H54 (cell line): ENCODE data around the gene ATRIP.

Source experiments
- DNase-seq: peaks from one replicate; pipeline ENCODE4 v3.0.0; 2011; ENCODE audit warnings: low spot score, mixed read lengths; ENCODE audit not compliant: insufficient read length
- FAIRE-seq: peaks from 3 replicates; lab custom pipeline; 2011; peaks lifted over from hg19 to GRCh38; lab: Jason Lieb, UNC
- POLR2A ChIP-seq: IDR thresholded peaks from 2 replicates; pipeline ENCODE4 v1.6.1; 2011; ENCODE audit warnings: low read depth, mild to moderate bottlenecking, low read length

The ATRIP gene

DNA sequence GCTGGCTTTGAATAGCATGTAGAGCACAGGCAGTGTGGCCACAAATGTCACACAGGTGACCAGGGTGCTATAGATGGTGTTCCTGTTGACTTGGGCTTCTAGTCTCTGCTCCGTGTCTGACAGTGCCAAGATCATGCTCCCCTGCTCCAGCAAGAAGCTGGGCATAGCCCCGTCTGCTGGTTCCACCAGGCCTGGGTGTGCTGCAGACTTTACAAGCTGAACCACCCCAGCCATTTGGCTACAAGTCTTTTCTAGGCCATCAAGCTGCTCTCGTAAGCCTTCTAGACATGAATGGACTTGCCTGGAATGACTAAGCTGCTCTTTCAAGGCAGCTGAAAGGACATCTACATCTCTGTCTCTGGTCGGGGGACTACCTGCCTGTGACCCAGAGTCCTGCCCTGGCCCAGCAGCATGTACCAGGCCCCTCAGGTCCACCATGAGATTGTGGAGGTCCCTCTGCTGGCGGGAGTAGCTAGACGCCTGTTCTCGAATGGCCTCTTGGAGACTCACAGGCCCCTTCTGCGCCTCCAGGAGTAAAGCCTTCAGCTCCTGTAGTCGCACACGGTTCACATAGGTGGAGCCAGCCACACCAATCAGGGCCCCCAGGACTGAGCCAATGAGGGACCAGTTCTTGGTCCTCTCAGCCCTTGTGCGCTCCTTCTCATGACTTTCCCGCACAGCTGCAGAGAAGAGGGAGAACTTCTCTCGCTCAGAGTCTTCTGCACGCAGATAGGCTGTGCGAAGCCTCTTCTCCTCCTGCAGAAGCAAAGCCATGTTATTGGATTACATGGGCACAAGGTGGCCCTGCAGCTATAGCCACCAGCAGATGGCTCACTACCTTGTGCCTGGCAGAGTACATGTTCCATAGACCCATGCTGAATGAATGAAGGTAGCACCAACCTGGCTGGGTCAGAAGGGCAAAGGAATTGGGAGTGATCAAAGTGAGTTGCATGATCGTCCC is 13.8 kb upstream of the ATRIP start:
- no peak for TF ChIP-seq POLR2A
- FAIRE-seq: no peak
- DNase-seq: no peak

DNA sequence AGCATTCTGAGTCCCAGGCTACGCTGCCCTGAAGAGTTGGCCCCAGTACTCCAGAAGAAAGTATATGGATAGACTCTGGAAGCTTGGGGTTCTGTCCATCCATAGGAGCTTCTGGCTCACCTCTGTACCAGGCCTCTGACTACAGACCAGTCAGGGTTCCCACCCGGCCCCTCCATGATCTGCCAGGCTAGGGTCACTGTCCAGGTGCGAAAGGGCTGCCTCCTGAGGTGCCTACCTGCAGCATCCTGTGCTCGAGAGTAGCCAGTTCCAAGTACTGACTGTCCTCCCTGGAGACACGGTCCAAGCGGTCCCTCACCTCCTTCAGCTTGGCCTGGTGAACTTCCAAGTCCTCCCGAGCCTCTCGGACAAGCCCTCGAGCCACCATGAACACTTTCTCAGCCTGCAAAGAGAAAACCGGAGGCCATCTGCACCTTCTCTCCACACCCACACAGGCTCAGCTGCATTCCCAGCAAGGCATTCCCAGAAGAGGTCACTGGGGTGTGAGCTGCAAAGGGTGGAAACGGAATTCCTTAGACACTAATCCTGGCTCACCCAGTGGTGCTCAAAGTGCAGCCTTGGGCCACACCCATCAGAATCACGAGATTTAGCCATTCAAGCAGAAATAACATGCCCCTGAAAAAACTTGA is 12.9 kb upstream of the ATRIP start:
- DNase-seq (no peak), FAIRE-seq (no peak)

DNA sequence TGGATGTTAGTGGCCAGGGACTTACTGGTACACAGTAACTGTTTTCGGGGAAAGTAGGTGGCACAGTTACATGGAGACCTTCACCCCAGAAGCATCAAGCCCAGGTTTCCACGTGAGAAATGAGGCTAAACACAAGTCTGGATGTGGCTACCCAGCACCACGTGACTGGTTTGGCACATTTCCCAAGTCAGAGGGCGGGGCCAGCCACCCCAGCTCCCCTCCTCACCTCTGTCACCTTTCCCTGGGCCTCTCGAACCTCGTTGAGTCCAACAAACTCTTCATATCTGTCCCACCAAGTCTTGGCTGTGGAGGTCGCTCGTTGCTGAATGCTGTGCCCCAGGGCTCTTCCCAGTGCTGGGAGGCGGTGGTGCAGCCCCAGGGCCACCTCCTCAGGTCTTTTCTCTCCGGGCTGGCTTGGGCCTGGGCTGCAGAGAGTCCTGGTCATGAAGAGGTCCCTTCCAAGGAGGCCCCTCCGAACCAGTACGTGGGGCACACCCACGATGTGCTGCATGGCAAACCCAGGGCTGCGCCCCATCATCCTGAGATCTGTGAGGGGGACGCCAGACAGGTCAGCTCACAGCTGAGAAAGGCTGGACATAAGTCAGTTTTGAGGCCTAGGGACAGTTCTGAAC is 11.8 kb upstream of the ATRIP start:
- TF ChIP-seq POLR2A: no peak
- FAIRE-seq: no peak
- DNase-seq: no peak

More for the DNA sequence above, 12.9 kb upstream of the ATRIP start:
- TF ChIP-seq POLR2A: no peak

DNA sequence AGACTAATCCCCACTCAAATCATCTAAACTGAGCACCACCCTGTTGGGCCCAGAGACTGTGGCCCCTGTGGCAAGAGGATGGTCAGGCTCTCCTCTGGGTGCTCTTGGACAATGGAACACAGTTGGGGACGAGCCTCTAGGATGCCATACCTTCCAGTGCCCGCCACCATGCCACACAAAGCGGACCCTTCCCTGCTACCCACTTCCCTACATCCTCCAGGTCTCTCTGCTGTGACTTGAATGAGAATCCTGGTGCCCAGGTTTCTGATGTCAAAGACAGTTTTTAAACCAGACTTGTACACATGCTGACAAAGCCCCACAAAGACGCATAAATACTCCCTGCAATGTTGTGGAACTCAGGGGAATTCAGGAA is 11.3 kb upstream of the ATRIP start:
- FAIRE-seq: no peak
- no peak for DNase-seq
- no peak for TF ChIP-seq POLR2A

DNA sequence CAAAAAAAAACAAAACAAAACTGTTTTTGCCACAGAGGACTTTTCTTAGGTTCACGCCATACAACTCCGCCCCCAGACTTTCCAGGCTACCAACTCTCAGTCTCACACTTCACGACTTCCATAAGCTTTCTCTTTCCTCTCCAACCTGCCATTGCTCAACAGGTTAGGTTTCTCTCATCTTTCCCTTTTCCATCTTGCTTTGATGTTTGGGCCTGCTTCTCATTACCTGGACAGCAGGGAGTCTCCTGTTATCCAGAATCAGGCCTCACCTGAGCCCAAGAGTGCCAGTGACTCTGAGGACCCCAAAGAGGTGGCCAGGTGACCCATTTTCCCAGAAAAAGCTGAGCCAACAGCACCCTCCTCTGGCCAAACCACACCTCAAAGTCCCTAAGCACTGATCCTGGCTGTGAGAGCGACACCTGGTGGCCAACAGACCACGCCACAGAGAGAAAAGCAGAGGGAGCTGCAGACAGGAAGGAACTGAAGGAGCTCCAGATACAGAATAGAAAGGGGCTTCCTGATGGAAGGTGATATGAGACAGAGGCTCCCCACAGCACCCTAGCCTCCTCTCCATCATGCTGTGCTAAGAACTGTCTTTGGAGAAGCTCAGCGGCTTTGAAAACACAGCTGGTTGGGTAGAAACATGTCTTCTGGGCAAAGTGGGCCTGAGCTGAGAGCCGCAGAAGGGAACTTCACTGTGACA is 10.6 kb upstream of the ATRIP start:
- FAIRE-seq (no peak), DNase-seq (peak; percentile 88)

DNA sequence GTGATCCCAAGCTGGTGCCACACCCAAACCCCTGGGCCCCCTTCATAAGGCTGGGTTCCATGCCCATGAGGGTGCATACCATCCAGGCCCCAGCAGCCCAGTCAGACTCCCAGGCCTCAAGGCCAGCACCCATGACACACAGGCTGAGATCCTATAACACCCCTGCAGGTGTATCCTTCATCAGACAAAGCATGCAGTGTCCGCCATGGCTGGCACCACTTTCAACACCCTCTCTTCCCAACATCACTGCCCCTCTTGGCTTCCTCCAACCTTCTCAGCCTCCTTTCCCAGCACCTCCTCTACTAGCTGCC is 10.1 kb upstream of the ATRIP start:
- TF ChIP-seq POLR2A: no peak
- FAIRE-seq (no peak), DNase-seq (no peak)

More for the DNA sequence above, 10.6 kb upstream of the ATRIP start:
- no peak for TF ChIP-seq POLR2A

DNA sequence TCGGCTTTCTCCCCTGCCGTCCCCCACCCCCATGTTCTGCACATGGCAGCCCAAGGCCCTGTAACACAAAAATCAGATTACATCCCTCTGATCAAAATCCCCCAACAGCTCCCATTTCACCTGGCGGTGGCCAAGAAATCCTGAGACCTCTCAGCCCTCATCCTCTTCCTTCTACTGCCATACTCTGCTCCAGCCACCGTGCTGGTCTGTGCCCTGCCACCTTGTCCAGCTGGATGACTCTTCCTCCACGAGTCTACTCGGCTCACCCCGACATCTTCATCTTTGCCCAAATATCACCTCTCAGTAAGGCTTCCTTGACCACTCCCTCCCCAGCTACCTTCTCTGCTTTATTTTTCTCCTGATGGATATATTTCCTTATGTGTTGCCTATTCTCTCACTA is 9.7 kb upstream of the ATRIP start:
- FAIRE-seq: no peak
- DNase-seq: no peak
- no peak for TF ChIP-seq POLR2A

GRCh38 chr3:48437812-48438211 is 8.7 kb upstream of the ATRIP start:
- TF ChIP-seq POLR2A: no peak
- DNase-seq (no peak), FAIRE-seq (no peak)

GRCh38 chr3:48439820-48440589 is 6.5 kb upstream of the ATRIP start, which contains the start of the genes CCDC51 and TMA7:
CCDC51 (minus strand) TSS chr3:48440119; CDS start chr3:48435128, 4,991 bp downstream.
TMA7 (plus strand) TSS chr3:48440257; CDS start chr3:48440297, 40 bp downstream.
- peak; percentile 85 for TF ChIP-seq POLR2A
- peak; percentile 72 for FAIRE-seq

DNA sequence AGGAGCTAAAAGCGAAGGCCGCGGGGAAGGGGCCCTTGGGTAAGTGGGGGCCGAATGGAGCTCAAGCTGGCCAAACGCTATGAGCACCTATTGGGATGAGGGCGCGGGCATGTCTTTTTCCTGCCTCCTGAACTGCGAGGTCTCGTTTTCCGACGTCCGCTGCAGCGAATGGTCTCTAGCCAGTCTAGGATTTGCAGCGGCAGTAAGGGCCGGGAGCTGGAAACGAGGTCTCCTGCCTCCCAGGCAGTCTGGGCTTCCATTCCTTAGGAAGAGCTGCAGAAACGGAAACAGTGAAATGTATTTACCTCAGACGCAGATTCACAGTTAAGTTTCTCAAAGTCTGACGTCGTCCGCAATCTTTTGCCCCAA is 6.0 kb upstream of the ATRIP start:
- FAIRE-seq: no peak
- TF ChIP-seq POLR2A: no peak

More at GRCh38 chr3:48439820-48440589, 6.5 kb upstream of the ATRIP start, which contains the start of the genes CCDC51 and TMA7:
- DNase-seq: peak; percentile 91

GRCh38 chr3:48441940-48442339 is 4.6 kb upstream of the ATRIP start:
- no peak for TF ChIP-seq POLR2A
- no peak for FAIRE-seq
- DNase-seq: no peak

More for the DNA sequence above, 6.0 kb upstream of the ATRIP start:
- no peak for DNase-seq

DNA sequence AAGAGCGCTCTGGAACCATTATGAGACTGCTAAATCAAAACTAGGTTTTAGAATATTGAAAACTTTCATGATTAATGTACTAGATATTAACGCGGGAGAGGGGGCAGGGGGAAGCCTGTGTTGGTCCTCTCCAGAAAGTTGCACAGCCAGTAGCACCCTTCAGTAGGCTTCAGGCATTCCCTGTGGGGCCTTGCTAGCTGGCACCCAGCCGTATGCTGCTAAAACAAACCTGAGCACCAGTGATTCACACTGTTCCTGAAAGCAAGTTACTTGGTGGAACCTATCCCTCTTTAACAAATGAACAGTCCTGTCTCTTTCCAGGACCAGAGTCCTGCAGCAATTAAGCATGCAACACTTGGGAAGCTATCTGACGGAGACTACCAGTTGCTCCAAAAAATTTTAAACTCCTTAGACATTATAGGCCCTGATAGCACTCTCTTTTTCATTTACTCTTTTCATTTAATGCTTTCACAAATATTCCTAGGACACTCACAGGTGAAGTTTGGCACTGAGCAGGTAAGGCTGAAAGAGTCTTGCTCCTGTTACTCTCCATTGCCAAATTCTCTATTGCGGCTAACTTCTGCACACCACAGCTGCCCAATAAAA is 1.2 kb upstream of the ATRIP start:
- no peak for TF ChIP-seq POLR2A
- FAIRE-seq (no peak), DNase-seq (no peak)
